SK-N-SH (cell line): ENCODE data around the gene DDAH1. TPM values are rescaled to one million over a fixed set of nuclear protein-coding genes. Genes with fewer than 3 reads are reported as not detected.
A peak's percentile ranks its signal among the peaks of the same experiment; 100 is the strongest.

ENCODE experiments used
- CTCF ChIA-PET: fragments of 300-600, 350-600 bp; formaldehyde crosslinking; extraction: SDS; loops from one replicate; lab custom pipeline; 2021; lab: Yijun Ruan, JAX
- POLR2A ChIA-PET: fragments of 350-600 bp; sonication (Branson Sonifier 250); formaldehyde crosslinking; extraction: SDS; loops from one replicate; lab custom pipeline; 2020; ENCODE audit warnings: antibody characterized with exemption, inconsistent platforms; lab: Yijun Ruan, JAX
- DNase-seq: peaks from one replicate; pipeline ENCODE4 v3.0.0; 2012
- H2AFZ ChIP-seq: fragments of 200-600 bp; sonication (generic); 2 replicates; pipeline ENCODE4 v1.8.1; 2016; ENCODE audit warnings: antibody characterized with exemption, mild to moderate bottlenecking, low read depth
- H3F3A ChIP-seq: fragments of 200-600 bp; sonication (generic); replicated peaks from 2 replicates; pipeline ENCODE3; 2016; ENCODE audit warnings: antibody characterized with exemption, mild to moderate bottlenecking; ENCODE audit not compliant: insufficient read depth
- H3K27ac ChIP-seq, 2 experiments: fragments of 200-500 bp in 1 of 2; fragments of 200-600 bp in 1 of 2; sonication (Bioruptor generic) in 1 of 2; sonication (generic), shearing (Covaris generic) in 1 of 2; 2 replicates each; pipeline versions ENCODE4 v1.5.1 to v1.6.1; 2014 to 2016; ENCODE audit warnings: low read depth in 2 of 2, inconsistent platforms in 1 of 2, low read length in 1 of 2, mild to moderate bottlenecking in 1 of 2, mixed read lengths in 1 of 2
- H3K27me3 ChIP-seq: fragments of 200-600 bp; sonication (generic), shearing (Covaris generic); 2 replicates; pipeline ENCODE4 v1.6.1; 2016; ENCODE audit warnings: mixed run types; ENCODE audit not compliant: insufficient read depth
- H3K36me3 ChIP-seq, 2 experiments: fragments of 200-500 bp in 1 of 2; fragments of 200-600 bp in 1 of 2; sonication (Bioruptor generic) in 1 of 2; sonication (generic) in 1 of 2; replicated peaks in 1 of 2; 2 replicates each; pipeline versions ENCODE3 to v1.5.1; 2014 to 2016; ENCODE audit warnings: low read length in 1 of 2, mild to moderate bottlenecking in 1 of 2; ENCODE audit not compliant: insufficient read depth in 2 of 2, control insufficient read depth in 1 of 2
- H3K4me1 ChIP-seq, 2 experiments: fragments of 200-500 bp in 1 of 2; fragments of 200-600 bp in 1 of 2; sonication (Bioruptor generic) in 1 of 2; sonication (generic), shearing (Covaris generic) in 1 of 2; 2 replicates each; pipeline versions ENCODE4 v1.5.1 to v1.6.1; 2014 to 2016; ENCODE audit warnings: low read depth in 1 of 2, low read length in 1 of 2, mixed run types in 1 of 2; ENCODE audit not compliant: insufficient read depth in 2 of 2, control insufficient read depth in 1 of 2
- H3K4me2 ChIP-seq: fragments of 200-600 bp; sonication (generic), shearing (Covaris generic); 2 replicates; pipeline ENCODE4 v1.6.1; 2017; ENCODE audit warnings: mixed run types
- H3K4me3 ChIP-seq, 2 experiments: fragments of 200-500 bp in 1 of 2; fragments of 200-600 bp in 1 of 2; sonication (Bioruptor generic) in 1 of 2; sonication (generic), shearing (Covaris generic) in 1 of 2; 2 replicates each; pipeline versions ENCODE4 v1.5.1 to v1.8.1; 2014 to 2016; ENCODE audit warnings: low read depth in 2 of 2, inconsistent platforms in 1 of 2, low read length in 1 of 2, mild to moderate bottlenecking in 1 of 2, mixed read lengths in 1 of 2, moderate library complexity in 1 of 2
- H3K79me2 ChIP-seq: fragments of 200-600 bp; sonication (generic); 2 replicates; pipeline ENCODE4 v1.8.1; 2017; ENCODE audit warnings: mild to moderate bottlenecking; ENCODE audit not compliant: insufficient read depth
- H3K9ac ChIP-seq: fragments of 200-600 bp; sonication (generic); 2 replicates; pipeline ENCODE4 v1.6.1; 2017; ENCODE audit warnings: mixed run types
- H3K9me2 ChIP-seq: fragments of 200-600 bp; sonication (generic); 2 replicates; pipeline ENCODE4 v1.6.1; 2017; ENCODE audit warnings: mixed run types
- H3K9me3 ChIP-seq: fragments of 200-600 bp; sonication (generic); 2 replicates; pipeline ENCODE4 v1.6.1; 2017; ENCODE audit warnings: mixed run types, mild to moderate bottlenecking, moderate library complexity
- H4K20me1 ChIP-seq: fragments of 200-600 bp; sonication (generic); 2 replicates; pipeline ENCODE4 v1.6.1; 2017; ENCODE audit warnings: mild to moderate bottlenecking, mixed run types; ENCODE audit not compliant: insufficient read depth
- CTCF ChIP-seq: fragments of 200-600 bp; sonication (generic); IDR thresholded peaks from 2 replicates; pipeline ENCODE4 v1.6.1; 2017; ENCODE audit warnings: antibody characterized with exemption, mild to moderate bottlenecking, moderate library complexity
- FOXJ3 ChIP-seq: sonication (generic); formaldehyde crosslinking; IDR thresholded peaks from 2 replicates; pipeline ENCODE4 v1.5.1; 2020; ENCODE audit warnings: mild to moderate bottlenecking, missing genetic modification reagents
- FOXM1 ChIP-seq: IDR thresholded peaks from 2 replicates; pipeline ENCODE4 v1.4.0; 2012; ENCODE audit warnings: low read depth, mild to moderate bottlenecking
- IRF3 ChIP-seq: fragments of 150-350 bp; IDR thresholded peaks from 2 replicates; pipeline ENCODE4 v1.6.1; 2016; ENCODE audit warnings: mild to moderate bottlenecking, low read depth, low read length
- NFIC ChIP-seq: IDR thresholded peaks from 2 replicates; pipeline ENCODE4 v1.4.0; 2012; ENCODE audit warnings: borderline replicate concordance
- PBX3 ChIP-seq: IDR thresholded peaks from 2 replicates; pipeline ENCODE4; 2012
- POLR2AphosphoS5 ChIP-seq: IDR thresholded peaks from 2 replicates; pipeline ENCODE4 v1.6.1; 2012; ENCODE audit warnings: low read depth, low read length
- TCF12 ChIP-seq: IDR thresholded peaks from 2 replicates; pipeline ENCODE4 v1.4.0; 2012
- TEAD4 ChIP-seq: IDR thresholded peaks from 2 replicates; pipeline ENCODE4 v1.4.0; 2012; ENCODE audit warnings: mild to moderate bottlenecking, borderline replicate concordance; ENCODE audit not compliant: insufficient read depth
- USF1 ChIP-seq: IDR thresholded peaks from 2 replicates; pipeline ENCODE4 v1.4.0; 2012; ENCODE audit warnings: low read depth, borderline replicate concordance
- YY1 ChIP-seq: IDR thresholded peaks from 2 replicates; pipeline ENCODE4 v1.4.0; 2012; ENCODE audit warnings: low read depth, mild to moderate bottlenecking
- ZBTB33 ChIP-seq: IDR thresholded peaks from 2 replicates; pipeline ENCODE4 v1.4.0; 2012; ENCODE audit warnings: low read depth, borderline replicate concordance
- WGBS: methylation state at CpG from one replicate; pipeline ENCODE4 v1.1.6; 2017; ENCODE audit warnings: low lambda C conversion rate; 5-methylcytosine and 5-hydroxymethylcytosine counted together
- polyA plus RNA-seq, 3 experiments: library from polyadenylated mRNA; depleted of rRNA; stranded (reverse); fragments of >200 nt; gene quantifications; 2 replicates each; pipeline ENCODE4 v1.2.3, GENCODE V29; 2012

The DDAH1 gene
- polyA plus RNA-seq, 1 of the 3 experiments (the other 2 are of a cell fraction): 64.3 TPM

- TF ChIP-seq USF1 (no peak), FOXJ3 (no peak)
These were observed 93.9 kb downstream of the DDAH1 start (continued) for GRCh38 chr1:85371021-85371420.

GRCh38 chr1:85368073-85368770 is 96.7 kb downstream of the DDAH1 start:
- Histone ChIP-seq H3K4me1 (peaks cover 12 to 76% of the 10 kb centered on the region in 2 experiments), H3K4me3 (no peak overlapping the region), H2AFZ (no peak overlapping the region), H4K20me1 (no peaks in the 10 kb centered on the region), H3K27me3 (no peaks in the 10 kb centered on the region), H3K9me3 (no peaks in the 10 kb centered on the region), H3K79me2 (peaks cover 88% of the 10 kb centered on the region), H3K27ac (peak overlapping the region in 1 of 2 experiments; percentile 94; a peak in 3 of 4 replicates), H3K9me2 (no peaks in the 10 kb centered on the region), H3K36me3 (peaks cover 0 to 3% of the 10 kb centered on the region in 2 experiments), H3F3A (peaks cover 53% of the 10 kb centered on the region), H3K4me2 (0 out of 2 replicates have a peak overlapping the region, but pooled peaks have one; percentile 20), H3K9ac (no peak overlapping the region; the same call in 1 of the 2 replicates)
- TF ChIP-seq TCF12: no peak
- TF ChIP-seq USF1: no peak
- TF ChIP-seq IRF3: no peak
- CTCF ChIA-PET: no interaction called here
- POLR2A ChIA-PET: no interaction called here
- WGBS: 87% methylated on average over 6 of the region's 6 CpGs
- no peak for DNase-seq

- Histone ChIP-seq H3K9me3 (no peaks in the 10 kb centered on the region), H3K4me2 (peak overlapping the region; percentile 54; the same call in 1 of the 2 replicates), H3K4me1 (peaks cover 8 to 74% of the 10 kb centered on the region in 2 experiments), H3K27me3 (no peaks in the 10 kb centered on the region), H3K36me3 (peaks cover 0 to 3% of the 10 kb centered on the region in 2 experiments), H3K4me3 (no peak overlapping the region), H2AFZ (no peak overlapping the region), H4K20me1 (no peaks in the 10 kb centered on the region), H3K27ac (peak overlapping the region; percentile 69 to 94), H3K9me2 (no peaks in the 10 kb centered on the region), H3F3A (peaks cover 52% of the 10 kb centered on the region), H3K79me2 (peaks cover 93% of the 10 kb centered on the region), H3K9ac (peak overlapping the region; percentile 56; the same call in 1 of the 2 replicates)
- ChIA-PET CTCF (interaction anchor here (0.7 to 0.8 kb wide), 2 partner anchors 107 to 326 kb away, joined by 3 to 4 read pairs; partner anchors contain the start of gene C1orf52), POLR2A (no interaction called here)
- no peak for DNase-seq
- 10% methylated on average over 3 of the region's 3 CpGs for WGBS
- TF ChIP-seq ZBTB33: no peak
- peak; percentile 79 for TF ChIP-seq TEAD4
- TF ChIP-seq TCF12: peak; percentile 67
- TF ChIP-seq PBX3: peak; percentile 40
- peak; percentile 47; the same call in 1 of the 2 replicates for TF ChIP-seq POLR2AphosphoS5
- TF ChIP-seq FOXM1: peak; percentile 59; the same call in 1 of the 2 replicates
- TF ChIP-seq NFIC: peak; percentile 78; the same call in 1 of the 2 replicates
- TF ChIP-seq USF1: no peak
- no peak for TF ChIP-seq YY1
- no peak for TF ChIP-seq CTCF
These were observed 98.4 kb downstream of the DDAH1 start for GRCh38 chr1:85366391-85367170.
